Measurements from ENCODE around the gene TSPAN12.

The TSPAN12 gene

DNA sequence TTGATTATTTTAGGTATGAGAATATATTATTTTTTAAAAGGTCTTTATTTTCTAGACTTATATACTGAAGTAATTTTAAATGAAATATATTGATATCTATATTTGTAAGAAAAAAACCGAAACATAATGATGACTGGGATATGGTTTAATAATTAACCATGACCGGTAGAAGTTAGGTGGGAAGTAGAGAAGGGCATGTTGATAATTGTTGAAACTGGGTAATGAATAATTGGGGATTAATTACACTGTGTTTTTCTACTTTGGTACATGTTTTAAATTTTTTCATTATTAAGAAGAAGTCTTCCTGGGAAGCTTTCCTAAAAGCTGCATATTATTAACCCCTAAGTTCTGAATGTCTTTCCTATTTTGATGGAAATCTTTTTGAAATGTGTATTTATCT, 16.3 kb downstream of the TSPAN12 start:
- DNase-seq = no peak

DNA sequence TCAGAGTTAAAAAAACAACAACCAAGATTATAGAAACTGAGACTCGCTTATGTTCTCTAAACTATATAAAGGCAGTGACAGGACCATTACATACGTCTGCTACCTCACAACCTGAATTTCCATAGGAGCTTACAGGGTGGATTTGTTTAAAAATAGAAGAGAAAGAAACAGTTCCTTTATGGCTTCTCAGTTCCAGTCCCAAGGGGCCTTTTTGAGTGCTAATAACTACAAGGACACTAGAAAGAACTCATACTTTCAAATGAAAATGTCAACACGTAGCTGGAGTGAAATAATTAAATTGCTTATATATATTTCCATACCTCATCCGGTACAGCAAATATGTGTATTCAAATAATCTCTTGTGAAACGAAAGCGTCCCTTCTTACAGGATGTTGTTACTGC, 19.7 kb downstream of the TSPAN12 start:
- no peak for DNase-seq

DNA sequence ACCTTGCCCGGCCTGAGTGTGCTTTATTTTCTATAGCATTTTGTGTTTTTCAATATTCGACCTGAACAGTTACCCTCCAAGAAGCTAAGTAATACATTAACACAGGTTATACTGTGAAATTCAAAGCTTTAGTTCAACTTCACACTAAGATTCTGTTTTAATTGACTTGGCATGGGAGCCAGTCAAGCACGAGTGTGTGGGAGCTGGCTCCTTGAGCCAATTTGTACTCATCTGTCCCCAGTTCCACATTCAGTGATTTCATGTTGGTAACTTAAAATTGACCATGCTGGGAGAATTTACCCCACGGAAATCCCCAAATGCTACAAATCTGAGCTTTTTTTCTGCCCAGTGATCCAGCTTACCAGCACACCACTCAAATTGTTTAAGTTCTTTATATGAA, 20.3 kb downstream of the TSPAN12 start:
- no peak for DNase-seq

DNA sequence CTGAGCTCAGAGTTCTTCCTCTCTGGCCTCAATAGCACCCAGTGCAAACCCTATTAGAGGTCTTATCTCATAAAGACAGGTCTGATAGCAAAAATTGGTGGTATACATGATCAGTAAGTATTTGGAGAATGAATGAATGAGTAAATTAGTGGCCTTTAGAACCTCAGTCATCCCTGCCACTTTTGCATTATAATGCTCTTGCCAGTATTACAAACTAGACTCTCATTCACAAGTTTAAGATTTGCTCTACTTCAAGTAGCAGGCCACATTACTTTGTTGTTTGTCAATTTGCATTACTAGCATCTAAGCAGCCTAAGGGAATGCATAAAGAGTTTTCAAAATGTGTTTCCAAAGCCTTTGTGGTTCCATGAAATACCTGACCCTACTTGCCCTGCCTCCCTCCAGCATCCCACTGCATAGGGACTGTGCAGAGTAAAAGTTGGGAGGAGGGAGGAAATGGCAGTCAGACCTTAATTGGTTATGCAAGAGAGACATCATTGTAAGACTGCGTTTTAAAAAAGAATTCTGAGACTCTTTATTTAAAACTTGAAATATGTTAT, 21.3 kb downstream of the TSPAN12 start:
- no peak for DNase-seq

DNA sequence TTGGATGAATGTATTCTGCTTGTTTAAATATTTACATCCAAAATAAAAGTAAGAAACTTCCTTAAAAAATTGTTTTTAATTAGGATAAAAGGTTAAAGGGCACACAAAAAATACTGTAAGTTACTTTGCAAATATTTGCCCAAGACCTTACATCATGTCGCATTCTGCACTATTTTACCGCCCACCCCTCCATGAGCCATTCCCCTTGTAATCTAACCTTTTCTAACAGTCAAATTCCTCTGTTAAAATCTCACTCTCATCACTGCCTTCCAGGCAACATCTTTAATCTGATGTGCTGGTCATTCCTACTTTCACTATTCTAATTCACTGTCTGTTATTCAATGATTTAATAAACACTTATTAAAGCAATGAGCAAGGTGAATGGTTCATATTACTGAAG, 23.2 kb downstream of the TSPAN12 start:
- DNase-seq = no peak

DNA sequence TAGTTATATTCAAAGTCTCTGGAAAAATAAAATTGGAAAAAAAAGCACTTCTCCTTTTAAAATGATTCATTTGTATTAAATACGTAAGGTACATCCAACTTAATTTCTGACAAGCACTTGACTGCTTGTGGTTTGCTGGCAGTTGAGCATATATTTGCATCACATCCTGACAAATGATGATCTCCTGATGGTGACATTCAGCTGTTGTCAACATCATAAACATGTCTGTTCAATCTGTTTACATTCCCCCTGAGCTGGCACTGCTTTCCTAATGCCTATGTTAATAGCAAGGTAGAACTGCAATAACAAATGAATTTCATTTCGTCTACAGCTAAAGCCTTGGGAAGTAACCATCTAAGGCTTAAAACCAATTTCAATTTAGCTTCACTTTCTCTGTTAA, 24.4 kb downstream of the TSPAN12 start:
- DNase-seq = no peak

DNA sequence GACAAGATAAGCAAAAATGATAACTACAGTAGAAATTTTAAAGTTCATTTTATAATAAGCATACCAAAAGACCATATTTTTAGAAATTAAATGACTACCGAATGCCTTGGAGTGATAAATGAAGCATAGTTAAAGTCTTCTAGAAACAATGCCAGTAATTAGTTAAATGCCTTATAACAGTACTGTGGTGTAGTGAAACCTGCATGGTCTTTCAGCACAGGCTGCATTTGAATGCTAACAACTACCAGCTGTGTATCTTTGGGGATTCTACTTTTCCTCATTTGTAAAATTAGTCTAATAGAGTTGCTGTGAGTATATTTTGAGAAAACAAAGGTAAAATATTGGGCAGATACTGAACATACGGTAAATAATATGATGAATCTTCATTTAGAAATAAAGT, 25.1 kb downstream of the TSPAN12 start:
- DNase-seq = no peak

DNA sequence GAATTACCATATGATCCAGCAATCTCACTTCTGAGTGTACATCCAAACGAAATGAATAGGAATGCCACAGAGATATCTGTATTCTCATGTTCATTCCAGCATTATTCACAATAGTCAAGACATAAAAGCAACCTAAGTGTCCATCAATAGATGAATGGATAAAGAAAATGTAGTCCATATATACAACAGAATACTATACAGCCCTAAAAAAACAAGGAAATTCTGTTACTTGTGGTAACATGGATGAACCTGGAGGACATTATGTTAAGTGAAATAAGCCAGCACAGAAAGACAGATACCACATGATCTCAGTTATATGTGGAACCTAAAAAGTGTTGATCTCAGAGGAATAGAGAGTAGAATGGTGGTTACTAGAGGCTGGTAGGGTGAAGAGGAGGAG, 26.7 kb downstream of the TSPAN12 start:
- no peak for DNase-seq

DNA sequence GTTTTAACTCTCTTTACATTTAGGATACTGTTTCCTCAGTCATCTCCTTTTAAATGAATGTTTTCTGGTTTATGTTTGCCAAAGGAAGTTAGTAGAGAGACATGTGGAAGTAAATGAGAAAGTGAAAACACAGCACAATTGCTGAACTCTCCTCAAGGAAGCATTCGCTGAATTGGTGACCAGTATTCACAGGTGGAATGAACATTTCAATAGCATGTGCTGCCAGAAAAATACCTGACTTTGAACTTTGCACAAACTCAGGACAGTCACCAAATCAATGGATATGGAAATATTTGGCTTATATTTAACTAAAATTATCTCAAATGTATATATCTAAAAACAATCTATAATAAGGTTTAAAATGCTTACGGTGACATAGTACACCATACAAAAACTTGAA, 28.5 kb downstream of the TSPAN12 start:
- DNase-seq = no peak

DNA sequence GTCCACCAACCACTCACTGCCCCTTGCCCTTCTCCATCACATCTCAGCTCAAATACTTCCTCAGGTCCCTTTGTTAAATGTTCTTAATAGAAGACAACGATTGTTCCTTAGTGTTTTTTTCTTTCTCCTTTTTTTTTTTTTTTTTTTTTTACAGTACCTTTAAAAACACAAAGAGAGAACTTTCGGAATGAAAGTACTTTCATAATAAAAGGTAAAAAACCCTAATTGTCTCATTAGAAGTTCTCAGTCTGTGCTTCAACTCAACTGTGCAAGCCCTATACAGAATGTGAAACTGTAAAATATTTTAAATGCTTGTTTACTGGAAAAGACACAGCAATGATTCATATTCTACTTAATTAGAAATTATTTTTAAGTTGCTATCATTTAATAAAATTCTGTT, 29.4 kb downstream of the TSPAN12 start:
- no peak for DNase-seq

DNA sequence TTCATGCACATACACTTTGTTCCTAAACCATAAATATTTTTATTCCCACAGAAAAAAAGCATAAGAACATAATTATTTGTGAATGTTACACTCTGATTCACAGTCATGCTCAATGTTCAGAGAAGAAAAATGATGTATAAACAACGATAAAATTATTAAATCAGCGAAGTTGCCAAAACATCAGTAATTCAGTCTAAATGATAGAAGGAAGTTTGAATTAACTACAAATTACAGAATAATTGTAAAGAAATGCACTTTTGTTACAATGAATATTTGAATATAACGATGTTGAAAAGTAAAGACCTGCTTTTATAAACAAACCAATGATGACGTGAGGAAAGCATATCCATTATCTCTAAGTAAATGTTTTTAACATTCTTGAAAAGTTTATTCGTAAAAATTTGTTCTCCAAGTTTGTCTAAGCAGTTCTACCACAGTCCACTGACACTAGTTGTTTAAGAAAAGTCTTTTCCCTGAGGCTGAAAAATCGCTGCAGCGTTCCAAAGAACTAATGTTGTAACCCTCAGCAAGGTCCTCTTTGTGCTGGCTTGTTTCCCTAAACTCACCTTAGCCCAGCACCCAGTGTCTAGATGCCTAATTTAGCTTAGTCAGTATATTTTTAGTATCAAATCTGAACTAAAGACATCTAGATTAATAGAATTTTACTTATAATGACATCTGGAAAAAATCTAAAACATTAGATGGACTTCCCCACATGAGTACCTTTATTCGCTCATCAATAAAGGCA, 30.4 kb downstream of the TSPAN12 start:
- no peak for DNase-seq

DNA sequence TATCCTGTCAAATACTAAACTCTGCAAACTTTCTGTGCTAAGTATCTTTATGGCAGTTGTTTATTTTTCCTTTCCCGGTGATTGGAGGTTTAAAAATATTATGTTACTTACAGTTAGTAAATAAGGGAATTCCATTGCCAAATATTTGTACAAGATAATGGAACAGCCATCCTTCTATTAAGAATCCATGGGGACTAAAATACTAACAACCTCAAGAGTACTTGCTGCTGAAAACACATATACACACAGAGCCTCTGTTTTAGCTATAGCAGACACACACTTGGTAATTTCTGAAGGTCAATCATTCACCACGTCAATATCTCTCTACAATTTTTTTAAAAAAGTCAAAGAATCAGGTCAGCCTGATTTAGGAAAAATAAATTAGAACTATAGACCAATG, 32.4 kb downstream of the TSPAN12 start:
- DNase-seq = no peak

DNA sequence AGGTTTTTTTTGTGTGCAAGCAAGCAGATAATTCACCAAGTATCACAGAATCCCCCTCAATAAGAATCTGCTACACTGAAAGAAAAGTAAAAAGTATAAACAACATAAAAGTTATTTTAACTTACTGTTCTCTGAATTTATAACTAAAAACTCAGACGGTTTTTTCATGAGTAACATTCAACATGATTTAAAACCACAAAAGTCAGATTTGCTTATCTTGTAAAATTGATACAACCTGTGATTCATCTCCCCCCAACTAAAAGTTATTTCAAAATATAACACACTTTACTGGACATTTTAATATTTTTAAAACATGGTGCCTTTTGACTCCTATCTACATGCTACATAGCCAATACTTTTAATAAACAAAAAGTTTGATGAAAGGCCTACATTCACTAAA, 32.8 kb downstream of the TSPAN12 start:
- DNase-seq = no peak

DNA sequence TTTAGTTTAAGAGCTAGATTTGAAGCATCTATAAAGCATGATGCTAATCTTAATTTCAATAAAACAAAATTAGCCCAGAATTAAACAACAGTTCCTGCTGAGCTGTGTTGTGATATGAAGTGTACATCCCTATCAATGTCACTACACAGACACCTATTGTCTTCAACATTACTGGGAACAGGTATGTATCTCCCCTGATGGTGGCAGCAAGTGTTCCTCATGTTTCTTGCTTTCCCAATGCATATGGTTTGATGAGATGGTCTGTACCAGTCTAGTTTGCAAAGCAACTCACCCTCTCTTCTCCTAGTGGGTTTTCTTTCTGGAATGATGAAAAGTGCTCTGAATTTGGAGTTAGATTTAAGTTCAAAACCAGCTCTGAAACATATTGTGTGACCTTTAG, 38.1 kb downstream of the TSPAN12 start:
- DNase-seq = no peak

DNA sequence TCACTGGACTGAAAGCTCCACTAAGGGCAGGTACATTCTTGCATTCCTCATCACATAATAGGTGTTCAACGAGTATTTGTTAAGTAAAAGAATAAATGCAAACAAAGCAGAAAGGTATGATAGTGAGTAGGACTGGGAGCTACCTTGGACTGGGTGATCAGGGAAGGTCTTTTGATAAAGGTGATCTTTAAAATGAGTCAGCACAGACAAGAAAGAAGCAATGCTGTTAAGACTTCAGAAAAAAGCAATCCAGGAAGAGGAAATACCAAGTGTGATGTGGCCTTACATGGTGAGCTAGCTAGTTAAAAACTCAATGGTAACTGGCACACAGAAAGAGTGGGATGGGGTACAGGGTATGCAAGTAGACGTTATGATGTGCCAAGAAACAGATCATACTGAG, 40.1 kb downstream of the TSPAN12 start:
- DNase-seq = no peak

DNA sequence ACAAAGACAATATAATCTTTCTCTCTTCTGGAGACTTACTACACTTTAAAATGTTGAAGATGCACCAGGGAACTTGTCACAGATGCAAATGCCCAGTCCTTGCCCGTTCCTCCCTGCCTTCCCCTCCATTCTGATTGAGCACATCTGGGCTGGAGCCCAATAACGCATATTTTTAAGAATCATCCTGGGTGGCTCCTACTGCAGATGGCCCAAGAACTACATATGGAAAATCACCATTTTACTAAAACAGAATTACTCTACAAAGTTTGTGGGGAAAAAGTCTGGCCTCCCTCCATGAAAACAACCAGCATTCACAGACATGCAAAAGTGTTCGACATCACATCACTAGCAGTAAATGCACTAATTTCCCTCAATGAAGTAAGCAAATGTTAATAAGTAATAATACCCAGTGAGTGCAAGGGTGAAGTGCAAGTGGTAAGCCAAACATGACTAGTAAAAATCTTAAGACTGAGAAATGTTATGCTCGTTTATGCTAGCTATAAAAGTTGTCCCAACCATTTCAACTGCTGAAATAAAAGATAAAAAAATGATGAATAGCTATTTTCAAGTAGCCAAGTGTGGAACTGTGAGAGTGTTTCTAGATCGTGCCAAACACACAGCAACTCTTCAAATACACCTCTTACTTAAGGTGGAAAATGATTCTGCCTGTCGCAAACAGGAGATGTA, 43.5 kb downstream of the TSPAN12 start:
- DNase-seq = no peak

DNA sequence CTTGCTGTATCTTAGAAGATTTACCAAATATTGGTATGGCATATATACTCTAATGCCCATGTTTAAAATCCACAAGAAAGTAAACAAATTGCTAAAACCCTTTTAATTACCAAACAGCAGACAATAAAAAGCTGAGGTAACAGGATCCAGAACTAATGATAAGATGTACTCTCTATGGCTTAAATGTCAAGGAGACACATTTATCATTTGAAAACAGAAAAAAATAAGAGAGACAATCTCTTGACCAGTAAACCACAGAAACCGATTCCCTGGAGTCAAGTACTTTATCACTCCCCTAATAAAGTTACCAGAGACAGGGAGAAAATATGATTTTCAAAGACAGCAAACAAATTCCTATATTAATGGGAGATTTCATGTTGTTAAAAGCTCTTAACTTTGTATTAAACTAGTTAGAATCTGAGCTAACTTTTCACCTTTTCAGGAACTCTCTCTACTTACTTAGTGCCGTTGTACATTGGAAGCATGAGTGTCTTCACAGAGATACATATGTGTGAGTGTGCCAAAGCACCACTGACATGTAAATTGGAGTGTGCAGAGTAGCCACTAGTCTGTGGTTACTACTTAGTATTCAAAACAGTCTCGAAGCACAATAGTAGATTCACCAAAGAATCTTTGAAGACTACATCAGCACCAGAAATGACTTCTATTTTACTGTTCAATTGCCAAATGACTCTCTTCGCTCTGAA, 44.2 kb downstream of the TSPAN12 start:
- DNase-seq = no peak

DNA sequence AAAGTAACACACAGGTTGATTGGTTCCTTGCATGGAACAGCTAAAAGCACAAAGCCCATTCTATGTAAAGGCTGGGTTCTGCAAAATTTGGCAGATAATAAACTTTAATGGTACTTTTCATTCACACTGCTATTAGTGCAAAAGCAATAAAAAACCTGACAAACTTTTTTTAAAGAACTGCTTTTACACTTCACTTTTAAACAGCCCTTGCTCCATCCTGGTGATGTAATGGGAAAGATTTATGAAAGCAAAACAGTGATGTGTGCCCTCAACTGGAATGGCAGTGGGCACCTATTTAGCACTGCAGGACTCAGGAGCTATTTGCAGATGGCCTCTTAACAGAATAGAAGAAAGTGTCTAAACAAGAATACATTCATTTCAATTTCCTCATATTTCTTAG, 44.9 kb downstream of the TSPAN12 start:
- DNase-seq = no peak

DNA sequence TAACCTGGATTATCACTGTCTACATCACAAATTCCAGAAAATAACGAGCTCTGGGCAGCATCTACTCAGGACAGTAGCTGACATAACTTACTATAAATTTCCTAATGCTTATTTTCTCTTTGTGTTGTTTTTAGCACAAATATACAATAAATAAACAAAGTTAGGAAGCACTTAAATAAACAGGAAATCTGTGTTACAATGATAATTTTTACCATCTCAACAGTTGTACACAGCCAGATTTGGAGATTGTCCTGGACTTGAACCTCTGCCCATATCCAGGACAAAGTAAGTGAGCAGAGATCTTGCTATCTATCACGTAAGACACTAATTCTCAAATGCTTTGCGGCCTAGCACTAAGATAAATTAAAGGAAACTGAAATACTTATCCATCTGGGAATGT, 48.7 kb downstream of the TSPAN12 start:
- DNase-seq = no peak

DNA sequence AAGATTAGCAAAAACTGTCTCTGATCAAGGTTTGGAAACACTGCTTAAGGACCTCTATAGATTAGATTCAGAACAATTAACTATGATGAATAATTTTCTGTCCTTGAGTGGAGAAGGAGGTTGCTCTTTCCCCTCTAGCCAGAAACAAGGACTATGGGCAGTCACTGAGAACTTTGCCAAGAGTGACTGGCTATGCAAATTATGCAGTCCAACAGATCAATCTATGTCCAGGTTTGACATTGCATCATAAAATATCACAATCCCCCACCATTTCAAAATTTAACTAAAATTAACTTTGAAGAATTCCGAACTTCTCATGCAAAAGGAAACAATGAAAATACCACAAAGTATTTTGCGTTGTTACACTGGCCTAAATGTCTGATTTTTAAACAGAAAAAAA, 50.6 kb downstream of the TSPAN12 start:
- DNase-seq = no peak

DNA sequence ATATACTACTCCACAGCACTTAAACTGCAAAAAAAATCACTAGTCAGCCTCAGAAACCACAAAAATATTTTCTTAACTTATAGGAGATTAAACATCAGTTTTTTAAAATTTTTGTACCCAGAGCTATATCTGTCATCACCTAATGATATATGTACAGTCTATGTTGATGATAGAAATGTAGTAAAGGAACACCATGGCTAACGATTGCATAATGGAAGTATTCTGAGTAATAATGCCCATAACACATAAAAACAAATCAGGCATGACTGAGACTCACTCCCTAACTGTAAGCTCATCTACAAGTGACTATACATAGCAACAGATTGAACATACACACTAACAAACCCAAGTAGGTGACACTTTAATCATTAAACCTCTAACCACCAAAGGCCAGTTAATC, 51.3 kb downstream of the TSPAN12 start:
- DNase-seq = no peak

DNA sequence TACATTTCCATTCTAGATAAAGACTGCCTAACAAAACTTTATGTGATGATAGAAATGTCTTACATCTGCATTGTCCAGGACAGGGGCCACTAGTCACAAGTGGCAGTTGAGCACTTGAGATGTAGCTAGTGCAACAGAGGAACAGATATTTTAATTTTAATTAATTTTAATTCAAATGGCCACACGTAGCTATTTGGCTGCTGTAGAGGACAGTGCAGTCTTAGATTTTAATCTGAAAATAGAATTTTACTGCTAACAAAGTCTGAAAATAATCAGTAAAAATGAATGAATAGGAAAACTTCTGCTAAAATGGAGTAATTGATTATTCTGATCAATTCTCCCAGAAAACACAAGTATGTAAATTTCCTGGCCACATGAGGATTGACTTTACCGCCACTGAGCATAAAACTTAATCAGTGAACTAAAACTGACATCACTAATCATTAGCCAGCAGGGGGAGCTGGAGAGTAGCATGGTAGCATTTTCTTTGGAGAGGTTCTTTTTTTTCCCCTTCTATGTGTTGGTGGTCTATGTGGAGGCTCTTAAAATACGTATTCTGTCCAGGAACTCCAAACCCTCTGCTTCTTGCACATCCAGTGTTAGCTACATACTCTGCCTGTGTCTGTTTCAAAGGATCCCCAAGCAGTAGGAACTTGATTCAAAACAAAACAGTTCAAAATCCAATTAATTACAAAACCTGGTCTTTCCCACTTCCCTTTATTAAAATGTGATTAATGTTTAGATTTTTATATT, 52.1 kb downstream of the TSPAN12 start:
- DNase-seq = peak; percentile 50

DNA sequence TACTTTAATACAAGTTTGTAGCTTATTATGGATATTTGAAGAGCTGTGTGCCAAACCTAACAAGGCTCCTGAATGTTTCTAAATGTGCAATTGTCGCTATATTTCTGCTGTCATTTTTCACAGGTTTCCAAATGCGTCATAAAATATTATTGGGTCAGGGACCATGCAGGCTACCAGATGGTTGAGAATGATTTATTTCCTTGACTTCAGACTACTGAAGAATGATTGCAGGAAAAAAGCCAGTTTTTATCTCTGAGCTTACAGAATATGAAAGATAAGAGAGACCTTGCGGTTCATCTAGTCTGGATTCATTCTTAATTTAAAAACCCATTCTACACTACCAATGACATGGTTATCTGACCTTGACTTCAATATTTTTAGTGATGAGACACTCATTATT, 55.2 kb downstream of the TSPAN12 start:
- DNase-seq = no peak
